Central memory CD8-positive, alpha-beta T cell (primary cell): ENCODE measurements around the gene TDP1.
A peak's percentile ranks its signal among the peaks of the same experiment; 100 is the strongest.
"Not testable (repeated sequence)": the region's sequence is repeated elsewhere in the genome, so short reads cannot be mapped to it uniquely, and the experiment has no call there.

ENCODE experiments used
- ATAC-seq: fragments of 150-1000 bp; cut with Tn5 transposase; replicated peaks from 2 replicates; pipeline ENCODE4 v1.10.0; 2022; ENCODE audit warnings: mild to moderate bottlenecking, moderate FRiP score, moderate number of reproducible peaks; ENCODE audit not compliant: poor library complexity, severe bottlenecking; ENCODE audit errors: extremely low read depth
- DNase-seq, 2 donors: peaks; one replicate each; pipeline ENCODE4 v3.0.0; 2021; ENCODE audit warnings: low spot score in 2 of 2
- H3K27ac Mint-ChIP-seq: one replicate; pipeline ENCODE4 v1.8.0; 2022; ENCODE audit warnings: low read depth, mild to moderate bottlenecking, moderate library complexity, mixed read lengths
- H3K27me3 Mint-ChIP-seq: one replicate; pipeline ENCODE4 v1.8.0; 2022; ENCODE audit warnings: mixed read lengths
- H3K36me3 Mint-ChIP-seq: one replicate; pipeline ENCODE4 v1.8.0; 2022; ENCODE audit warnings: mild to moderate bottlenecking, moderate library complexity, mixed read lengths; ENCODE audit not compliant: insufficient read depth
- H3K4me1 Mint-ChIP-seq: one replicate; pipeline ENCODE4 v1.8.0; 2022; ENCODE audit warnings: mixed read lengths
- H3K4me3 Mint-ChIP-seq: one replicate; pipeline ENCODE4 v1.8.0; 2022; ENCODE audit warnings: mild to moderate bottlenecking, moderate library complexity, mixed read lengths
- H3K9me3 Mint-ChIP-seq: one replicate; pipeline ENCODE4 v1.8.0; 2022; ENCODE audit warnings: mixed read lengths

TDP1 gene

DNA sequence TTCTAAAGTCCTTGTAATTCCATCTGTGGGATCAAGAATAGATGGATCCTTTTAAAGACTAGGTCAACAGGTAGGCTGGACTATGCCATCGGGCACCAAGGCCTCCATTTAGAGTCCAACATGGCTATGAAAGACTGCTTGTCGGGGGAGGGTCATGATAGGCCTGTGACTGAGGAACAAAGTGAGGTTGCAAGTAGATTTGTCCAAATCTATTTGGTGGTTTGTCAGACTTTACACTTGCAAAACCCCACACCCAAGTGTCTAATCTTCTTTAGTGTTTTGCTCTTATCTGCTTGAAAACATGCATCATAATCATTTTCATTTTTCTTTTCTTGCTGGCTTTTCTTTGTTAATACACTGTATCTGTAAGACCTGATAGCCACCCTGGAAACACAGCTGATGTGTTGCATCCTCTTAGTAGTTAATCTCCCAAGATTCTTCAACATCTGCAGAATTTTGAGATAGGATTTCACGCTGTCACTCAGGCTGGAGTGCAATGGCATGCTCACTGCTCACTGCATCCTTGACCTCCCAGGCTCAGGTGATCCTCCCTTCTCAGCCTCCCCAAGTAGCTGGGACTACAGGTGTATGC is 50.3 kb downstream of the TDP1 start:
- no peaks in the 10 kb centered on the region for H3K4me1 Mint-ChIP-seq
- H3K4me3 Mint-ChIP-seq = no peak overlapping the region
- ATAC-seq = no peak
- no peaks in the 10 kb centered on the region for H3K9me3 Mint-ChIP-seq
- peaks cover 25% of the 10 kb centered on the region for H3K36me3 Mint-ChIP-seq
- no peak overlapping the region for H3K27ac Mint-ChIP-seq
- no peak for DNase-seq
- no peaks in the 10 kb centered on the region for H3K27me3 Mint-ChIP-seq

DNA sequence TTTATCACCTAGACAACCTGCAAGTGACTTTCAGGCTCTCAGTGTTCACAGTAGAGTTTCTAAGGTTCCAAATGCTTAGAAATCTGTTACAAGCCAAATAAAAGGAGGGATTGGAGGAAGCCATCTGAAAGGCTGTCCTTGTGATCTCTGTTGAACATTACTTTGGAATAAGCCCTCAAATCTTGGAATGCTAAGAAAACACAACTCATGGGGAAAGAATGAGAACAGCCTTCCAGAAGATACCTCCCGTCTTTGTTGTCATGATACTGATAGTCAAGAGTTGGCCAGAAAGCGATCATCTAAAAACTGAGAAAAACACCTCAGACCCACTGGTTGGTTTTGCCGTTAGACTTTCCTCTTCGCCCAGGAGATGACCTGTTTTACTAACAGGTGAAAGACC is 61.6 kb downstream of the TDP1 start:
- Mint-ChIP-seq H3K27me3 (no peaks in the 10 kb centered on the region), H3K36me3 (peaks cover 20% of the 10 kb centered on the region), H3K4me3 (no peak overlapping the region), H3K27ac (no peak overlapping the region), H3K4me1 (peaks cover 13% of the 10 kb centered on the region), H3K9me3 (no peaks in the 10 kb centered on the region)
- ATAC-seq = no peak
- no peak for DNase-seq

DNA sequence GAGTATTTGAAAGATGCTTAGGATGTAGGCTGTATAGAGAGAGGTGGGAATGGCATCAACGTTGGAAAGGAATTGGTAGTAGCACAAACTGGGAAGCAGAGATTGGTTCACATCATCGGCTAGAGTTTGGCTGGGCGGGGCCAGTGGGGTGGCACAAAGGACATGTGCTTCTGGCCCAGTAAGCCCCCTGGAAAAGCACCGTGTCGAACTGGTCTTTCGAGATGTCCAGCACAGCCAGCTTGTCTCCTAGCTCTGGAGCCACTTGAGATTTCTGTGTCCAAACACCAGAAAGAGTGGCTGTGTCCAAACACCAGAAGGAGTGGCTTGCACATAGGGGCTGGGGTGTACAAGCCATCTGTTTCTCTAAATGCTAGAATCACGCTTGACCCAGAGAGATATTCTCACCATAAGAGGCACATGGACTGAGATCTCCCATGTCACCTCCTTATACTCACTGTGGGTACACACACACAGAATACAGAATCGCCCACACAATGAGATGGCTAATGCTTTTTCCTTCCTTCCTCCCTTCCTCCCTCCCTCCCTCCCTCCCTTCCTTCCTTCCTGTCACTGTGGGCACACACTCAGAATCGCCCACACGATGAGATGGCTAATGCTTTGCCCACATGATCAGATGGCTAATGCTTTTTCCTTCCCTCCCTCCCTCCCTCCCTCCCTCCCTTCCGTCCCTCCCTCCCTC is 64.2 kb downstream of the TDP1 start:
- no peak overlapping the region for H3K27ac Mint-ChIP-seq

DNA sequence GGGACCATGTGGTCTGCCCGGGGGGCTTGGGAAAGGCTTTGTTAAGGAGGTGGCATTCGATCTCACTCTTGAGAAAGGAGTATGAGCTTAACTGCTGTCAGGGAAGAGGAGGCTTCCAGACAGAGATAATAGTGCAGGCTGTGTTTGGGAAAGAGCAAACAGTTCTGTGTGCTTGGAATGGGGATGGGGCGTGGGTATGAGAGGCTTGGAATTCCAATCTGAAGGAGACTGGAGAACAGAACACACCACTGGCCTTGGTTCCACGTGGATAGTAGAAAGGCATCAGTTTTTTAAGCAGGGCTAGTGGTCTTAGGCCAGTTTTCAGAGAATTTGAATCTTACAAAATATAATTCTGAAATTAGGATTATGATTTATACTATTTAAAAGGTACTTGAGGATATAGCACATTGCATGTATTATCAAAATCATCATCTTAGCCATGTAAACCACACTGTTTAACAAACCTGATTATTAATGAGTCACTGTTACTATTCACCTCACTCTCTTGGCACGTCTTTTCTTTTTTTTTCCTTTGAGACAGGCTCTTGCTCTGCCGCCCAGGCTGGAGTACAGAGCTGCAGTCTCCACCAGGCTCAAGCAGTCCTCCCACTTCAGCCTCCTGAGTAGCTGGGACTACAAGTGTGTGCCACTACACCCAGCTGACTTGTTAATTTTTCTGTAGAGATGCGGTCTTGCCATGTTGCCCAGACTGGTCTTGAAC is 67.6 kb downstream of the TDP1 start:
- Mint-ChIP-seq H3K27me3 (no peaks in the 10 kb centered on the region), H3K4me1 (peaks cover 6% of the 10 kb centered on the region), H3K9me3 (no peaks in the 10 kb centered on the region), H3K4me3 (no peak overlapping the region), H3K27ac (no peak overlapping the region), H3K36me3 (peaks cover 17% of the 10 kb centered on the region)
- DNase-seq (no peak), ATAC-seq (no peak)

More for the DNA sequence above, 64.2 kb downstream of the TDP1 start:
- ATAC-seq (no peak), DNase-seq (no peak)
- H3K9me3 Mint-ChIP-seq = no peaks in the 10 kb centered on the region
- H3K27me3 Mint-ChIP-seq = no peaks in the 10 kb centered on the region
- H3K36me3 Mint-ChIP-seq = peaks cover 19% of the 10 kb centered on the region
- H3K4me3 Mint-ChIP-seq = no peak overlapping the region
- peaks cover 13% of the 10 kb centered on the region for H3K4me1 Mint-ChIP-seq

DNA sequence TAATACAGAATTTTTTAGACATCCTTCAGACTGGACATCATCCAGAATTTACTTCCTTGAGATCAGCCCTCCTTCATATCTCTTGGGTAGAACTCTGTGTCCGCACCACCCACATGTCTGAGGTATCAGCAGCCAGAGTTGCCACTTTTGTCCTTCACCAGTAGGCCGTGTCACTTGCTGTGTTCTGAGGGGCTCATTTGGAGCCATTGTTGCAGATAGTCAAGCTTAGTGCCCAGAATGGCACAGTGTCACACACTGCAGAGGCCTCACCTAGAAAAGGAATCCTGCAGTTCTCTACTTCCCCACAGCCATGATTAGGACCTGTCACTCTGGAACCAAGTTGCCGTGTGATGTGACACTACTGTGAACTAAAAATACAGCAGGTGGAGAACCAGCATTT is 69.2 kb downstream of the TDP1 start:
- no peaks in the 10 kb centered on the region for H3K27me3 Mint-ChIP-seq
- no peaks in the 10 kb centered on the region for H3K9me3 Mint-ChIP-seq
- peaks cover 14% of the 10 kb centered on the region for H3K36me3 Mint-ChIP-seq
- no peak overlapping the region for H3K4me3 Mint-ChIP-seq
- ATAC-seq (no peak), DNase-seq (no peak)
- peaks cover under 1% of the 10 kb centered on the region for H3K4me1 Mint-ChIP-seq
- no peak overlapping the region for H3K27ac Mint-ChIP-seq

DNA sequence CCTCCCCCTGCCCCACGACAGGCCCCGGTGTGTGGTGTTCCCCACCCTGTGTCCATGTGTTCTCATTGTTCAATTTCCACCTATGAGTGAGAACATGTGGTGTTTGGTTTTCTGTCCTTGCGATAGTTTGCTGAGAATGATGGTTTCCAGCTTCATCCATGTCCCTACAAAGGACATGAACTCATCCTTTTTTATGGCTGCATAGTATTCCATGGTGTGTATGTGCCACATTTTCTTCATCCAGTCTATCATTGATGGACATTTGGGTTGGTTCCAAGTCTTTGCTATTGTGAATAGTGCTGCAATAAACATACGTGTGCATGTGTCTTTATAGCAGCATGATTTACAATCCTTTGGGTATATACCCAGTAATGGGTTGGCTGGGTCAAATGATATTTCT is 70.9 kb downstream of the TDP1 start:
- not testable (repeated sequence) for H3K27ac Mint-ChIP-seq, H3K4me1 Mint-ChIP-seq, H3K36me3 Mint-ChIP-seq, H3K27me3 Mint-ChIP-seq, H3K4me3 Mint-ChIP-seq, H3K9me3 Mint-ChIP-seq, ATAC-seq, DNase-seq

DNA sequence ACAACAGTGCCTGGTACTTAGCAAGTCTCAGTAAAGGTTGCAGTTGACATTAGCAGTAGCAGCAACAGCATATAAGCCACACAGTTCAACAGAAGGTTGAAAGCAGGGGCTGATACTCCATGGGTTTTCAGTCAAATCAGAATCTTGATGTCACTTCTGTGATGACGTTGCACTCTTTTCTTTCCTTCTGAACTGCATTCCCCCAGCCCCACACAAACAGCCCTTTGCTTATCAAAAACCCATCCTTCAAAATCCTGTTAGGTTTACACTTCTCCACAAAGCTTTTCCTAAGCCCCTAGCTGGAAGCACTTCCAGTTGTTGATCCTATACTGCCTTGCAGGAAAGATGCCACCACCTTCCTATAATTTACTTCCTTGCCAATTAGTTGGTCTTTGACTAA is 72.1 kb downstream of the TDP1 start:
- no peaks in the 10 kb centered on the region for H3K4me1 Mint-ChIP-seq
- no peaks in the 10 kb centered on the region for H3K9me3 Mint-ChIP-seq
- H3K36me3 Mint-ChIP-seq = peaks cover 12% of the 10 kb centered on the region
- H3K27me3 Mint-ChIP-seq = no peaks in the 10 kb centered on the region
- no peak overlapping the region for H3K4me3 Mint-ChIP-seq
- ATAC-seq (no peak), DNase-seq (no peak)
- no peak overlapping the region for H3K27ac Mint-ChIP-seq

DNA sequence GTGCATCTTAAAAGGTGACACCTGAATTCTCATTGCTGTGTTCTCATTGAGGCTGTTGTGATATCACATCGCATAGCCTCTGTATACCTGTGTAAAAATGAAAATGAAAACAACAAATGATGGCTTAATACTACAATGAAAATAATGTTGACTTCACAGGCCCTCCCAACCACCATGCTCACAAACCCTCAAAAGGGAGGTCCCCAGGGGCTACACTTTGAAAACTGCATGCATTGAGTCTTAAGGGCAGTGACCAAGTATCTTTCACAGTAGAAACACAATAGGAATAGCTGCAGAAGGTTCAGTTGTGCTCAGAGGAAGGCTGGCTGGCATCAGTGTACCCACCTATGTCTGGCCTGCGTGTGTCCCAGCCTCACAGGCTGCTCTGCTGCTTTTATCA is 78.4 kb downstream of the TDP1 start:
- H3K4me3 Mint-ChIP-seq = no peak overlapping the region
- H3K27me3 Mint-ChIP-seq = no peaks in the 10 kb centered on the region
- no peaks in the 10 kb centered on the region for H3K9me3 Mint-ChIP-seq
- peaks cover 27% of the 10 kb centered on the region for H3K36me3 Mint-ChIP-seq
- H3K27ac Mint-ChIP-seq = no peak overlapping the region
- H3K4me1 Mint-ChIP-seq = no peaks in the 10 kb centered on the region
- no peak for DNase-seq
- no peak for ATAC-seq

DNA sequence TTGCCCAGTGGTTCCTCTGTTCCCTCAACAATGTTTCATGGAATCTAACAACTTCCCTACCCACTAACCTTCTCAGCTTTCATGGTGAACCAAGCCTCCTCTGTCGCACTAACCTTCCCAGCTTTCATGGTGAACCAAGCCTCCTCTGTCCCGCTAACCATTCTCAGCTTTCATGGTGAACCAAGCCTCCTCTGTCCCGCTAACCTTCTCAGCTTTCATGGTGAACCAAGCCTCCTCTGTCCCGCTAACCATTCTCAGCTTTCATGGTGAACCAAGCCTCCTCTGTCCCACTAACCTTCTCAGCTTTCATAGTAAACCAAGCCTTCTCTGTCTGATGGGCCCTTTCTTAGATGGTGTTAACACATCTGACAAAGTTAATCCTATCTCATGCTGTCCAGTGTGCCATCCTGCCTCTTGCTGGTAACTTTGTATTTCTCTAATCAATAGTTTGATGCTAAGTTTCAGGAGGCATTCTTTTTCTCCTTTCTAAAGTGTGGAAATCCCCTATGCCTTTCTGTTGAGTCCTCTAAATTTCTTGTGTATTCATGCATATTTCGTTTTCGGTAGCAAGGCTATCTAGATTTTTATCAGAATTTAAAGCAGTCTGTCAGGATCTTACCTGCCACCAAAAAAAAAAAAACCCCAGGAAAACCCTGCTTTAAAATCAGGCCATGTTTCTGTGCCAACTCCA is 79.3 kb downstream of the TDP1 start:
- DNase-seq = no peak
- Mint-ChIP-seq H3K4me3 (no peak overlapping the region), H3K27ac (no peak overlapping the region), H3K27me3 (no peaks in the 10 kb centered on the region), H3K9me3 (no peaks in the 10 kb centered on the region), H3K4me1 (no peaks in the 10 kb centered on the region), H3K36me3 (peaks cover 29% of the 10 kb centered on the region)
- ATAC-seq = no peak

DNA sequence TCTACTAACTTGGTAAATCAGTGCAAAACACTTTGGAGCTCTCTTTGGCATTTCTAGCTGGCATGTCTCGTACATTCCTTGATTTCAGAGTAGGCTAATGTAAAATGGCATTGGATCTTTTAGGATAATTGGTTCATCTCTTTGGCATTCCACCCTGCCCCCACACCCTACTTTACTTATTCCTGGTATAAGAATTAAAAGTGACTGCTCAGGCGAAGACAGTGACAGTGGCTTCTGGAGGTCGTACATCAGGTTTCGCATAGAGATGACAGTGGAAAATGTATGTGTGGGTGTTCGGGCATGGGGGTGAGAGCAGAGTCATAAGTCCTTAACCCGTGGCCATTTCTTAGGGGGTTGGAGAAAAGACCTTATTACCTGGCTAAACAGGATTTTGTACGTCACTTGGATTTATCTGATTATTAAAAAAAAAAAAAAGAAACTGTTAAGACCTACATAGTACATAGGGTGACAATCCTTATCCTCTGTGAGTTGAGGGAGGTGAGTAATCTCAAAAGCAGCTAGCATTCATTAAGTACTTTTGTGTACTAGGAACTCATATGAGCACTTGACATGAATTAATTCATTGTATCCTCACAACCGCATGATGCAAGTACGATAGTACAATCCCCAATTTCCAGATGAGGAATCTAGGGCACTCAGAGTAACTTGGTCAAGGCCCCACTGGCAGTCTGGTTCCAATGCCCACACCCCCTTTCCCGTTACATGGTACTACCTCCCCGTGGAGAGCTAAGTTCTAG is 83.7 kb downstream of the TDP1 start:
- Mint-ChIP-seq H3K4me1 (no peaks in the 10 kb centered on the region), H3K4me3 (no peak overlapping the region), H3K27me3 (no peaks in the 10 kb centered on the region), H3K9me3 (no peaks in the 10 kb centered on the region), H3K36me3 (peaks cover 23% of the 10 kb centered on the region), H3K27ac (no peak overlapping the region)
- no peak for DNase-seq
- ATAC-seq = no peak

DNA sequence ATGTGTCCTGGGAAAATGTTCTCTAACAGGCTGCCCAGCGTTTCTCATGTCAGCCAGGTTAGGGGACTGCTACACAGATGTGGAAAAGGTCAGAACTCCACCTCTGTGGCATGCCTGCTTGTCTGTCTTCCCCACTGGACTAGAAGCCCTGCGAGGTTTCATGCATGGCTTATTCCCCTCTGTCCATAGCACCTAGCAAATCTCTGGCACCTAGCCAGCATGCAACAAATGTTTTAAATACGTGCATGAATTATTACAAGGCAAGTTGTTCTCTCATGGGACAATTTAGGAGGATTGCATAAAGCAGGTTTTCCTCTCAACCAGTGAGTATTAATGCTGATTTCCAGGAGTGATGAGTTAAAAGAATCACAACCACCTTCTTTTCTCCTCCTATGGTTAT is 84.7 kb downstream of the TDP1 start:
- Mint-ChIP-seq H3K27me3 (no peaks in the 10 kb centered on the region), H3K4me3 (no peak overlapping the region), H3K4me1 (no peaks in the 10 kb centered on the region), H3K36me3 (peaks cover 21% of the 10 kb centered on the region), H3K9me3 (no peaks in the 10 kb centered on the region), H3K27ac (no peak overlapping the region)
- DNase-seq = no peak
- ATAC-seq = no peak

DNA sequence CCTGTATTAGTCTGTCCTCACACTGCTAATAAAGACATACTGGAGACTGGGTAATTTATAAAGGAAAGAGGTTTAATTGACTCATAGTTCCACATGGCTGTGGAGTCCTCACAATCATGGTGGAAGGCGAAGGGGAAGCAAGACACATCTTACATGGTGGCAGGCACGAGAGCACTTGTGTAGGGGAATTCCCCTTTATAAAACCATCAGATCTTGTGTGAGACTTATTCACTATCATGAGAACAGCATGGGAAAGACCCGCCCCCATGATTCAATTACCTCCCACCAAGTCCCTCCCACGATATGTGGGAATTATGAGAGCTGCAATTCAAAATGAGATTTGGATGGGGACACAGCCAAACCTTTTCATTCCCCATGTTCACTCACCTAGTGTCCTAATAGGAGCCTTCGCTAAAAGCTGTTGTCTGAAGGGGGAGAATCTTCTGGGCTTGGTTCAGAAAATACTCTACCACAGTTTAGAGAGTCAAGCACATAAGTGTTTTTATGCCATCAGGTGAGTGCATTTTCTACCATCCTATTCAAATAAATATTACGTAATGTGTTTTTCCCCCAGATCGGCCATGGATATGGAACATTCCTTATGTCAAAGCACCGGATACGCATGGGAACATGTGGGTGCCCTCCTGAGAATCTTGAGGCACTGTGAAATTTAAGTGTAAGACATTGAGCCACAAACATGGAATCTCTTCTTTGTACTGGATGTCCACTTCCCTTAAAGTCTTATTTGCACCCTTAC is 86.9 kb downstream of the TDP1 start:
- H3K4me1 Mint-ChIP-seq = no peaks in the 10 kb centered on the region
- H3K4me3 Mint-ChIP-seq = no peak overlapping the region
- H3K9me3 Mint-ChIP-seq = no peaks in the 10 kb centered on the region
- peaks cover 18% of the 10 kb centered on the region for H3K36me3 Mint-ChIP-seq
- no peaks in the 10 kb centered on the region for H3K27me3 Mint-ChIP-seq
- DNase-seq (no peak), ATAC-seq (no peak)
- peak overlapping the region; percentile 32 for H3K27ac Mint-ChIP-seq
